ENCODE data around the gene MYOC. TPM values are rescaled to one million over a fixed set of nuclear protein-coding genes. Genes with fewer than 3 reads are reported as not detected.
"Not testable (repeated sequence)": the region's sequence is repeated elsewhere in the genome, so short reads cannot be mapped to it uniquely, and the experiment has no call there.

MYOC gene
- total RNA-seq, result 21.0 TPM
- long read RNA-seq, transcript MYOC-201 (3 exons, 2,095 nt), result major isoform, 29 of 30 reads
- long read RNA-seq, partial matches to known transcripts, result 1 of 30 reads
- long read RNA-seq, other reads (novel, unspliced or antisense), result 0 of 30 reads

DNA sequence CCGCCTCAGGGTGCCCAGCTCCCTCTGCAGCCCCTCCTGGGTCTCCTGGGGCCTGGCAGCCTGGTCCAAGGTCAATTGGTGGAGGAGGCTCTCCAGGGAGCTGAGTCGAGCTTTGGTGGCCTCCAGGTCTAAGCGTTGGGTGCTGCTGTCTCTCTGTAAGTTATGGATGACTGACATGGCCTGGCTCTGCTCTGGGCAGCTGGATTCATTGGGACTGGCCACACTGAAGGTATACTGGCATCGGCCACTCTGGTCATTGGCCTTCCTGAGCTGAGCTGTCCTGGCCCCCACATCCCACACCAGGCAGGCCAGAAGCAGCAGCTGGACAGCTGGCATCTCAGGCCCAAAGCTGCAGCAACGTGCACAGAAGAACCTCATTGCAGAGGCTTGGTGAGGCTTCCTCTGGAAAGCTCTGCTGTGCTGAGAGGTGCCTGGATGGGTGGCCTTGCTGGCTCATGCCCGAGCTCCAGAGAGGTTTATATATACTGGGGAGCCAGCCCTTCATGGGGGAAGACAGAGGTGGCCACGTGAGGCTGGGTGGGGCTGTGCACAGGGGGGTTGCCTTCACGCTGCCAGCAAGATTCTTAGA is at the start of gene MYOC:
Gene MYOC (minus strand): TSS at position 455 of the 589 bp plus-strand sequence. CDS start 77 bp downstream, at position 378.
- intact Hi-C loops (cut with DNase I), result no loop called here

DNA sequence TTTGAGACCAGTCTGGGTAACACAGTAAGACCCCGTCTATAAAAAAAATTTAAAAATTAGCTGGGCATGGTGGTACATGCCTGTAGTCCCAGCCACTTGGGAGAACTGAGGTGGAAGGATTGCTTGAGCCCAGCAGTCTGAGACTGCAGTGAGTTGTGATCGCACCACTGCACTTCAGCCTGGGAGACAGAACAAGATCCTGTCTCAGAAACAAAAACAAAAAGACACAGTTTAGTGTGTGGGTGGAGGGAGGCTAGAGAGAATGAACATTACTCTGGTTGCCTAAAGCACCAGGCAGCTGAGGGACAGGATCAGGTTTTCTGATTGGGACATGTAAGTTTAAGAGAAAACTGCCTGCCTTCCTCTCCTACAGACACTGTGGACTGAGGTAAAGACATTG is 47.0 kb upstream of the MYOC start:
- intact Hi-C loops (cut with DNase I), result no loop called here
- DNase-seq (ENCODE audit: low spot score), result no peak

More for the DNA sequence above, at the start of gene MYOC:
- DNase-seq (ENCODE audit: low spot score), result no peak

DNA sequence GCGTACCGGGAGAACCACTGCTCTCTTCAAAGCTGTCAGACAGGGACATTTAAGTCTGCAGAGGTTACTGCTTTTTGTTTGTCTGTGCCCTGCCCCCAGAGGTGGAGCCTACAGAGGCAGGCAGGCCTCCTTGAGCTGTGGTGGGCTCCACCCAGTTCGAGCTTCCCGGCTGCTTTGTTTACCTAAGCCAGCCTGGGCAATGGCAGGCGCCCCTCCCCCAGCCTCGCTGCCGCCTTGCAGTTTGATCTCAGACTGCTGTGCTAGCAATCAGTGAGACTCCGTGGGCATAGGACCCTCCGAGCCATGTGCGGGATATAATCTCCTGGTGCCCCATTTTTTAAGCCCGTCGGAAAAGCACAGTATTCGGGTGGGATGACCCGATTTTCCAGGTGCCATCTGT is 43.3 kb upstream of the MYOC start:
- intact Hi-C loops (cut with DNase I); DNase-seq (ENCODE audit: low spot score): not testable (repeated sequence)

DNA sequence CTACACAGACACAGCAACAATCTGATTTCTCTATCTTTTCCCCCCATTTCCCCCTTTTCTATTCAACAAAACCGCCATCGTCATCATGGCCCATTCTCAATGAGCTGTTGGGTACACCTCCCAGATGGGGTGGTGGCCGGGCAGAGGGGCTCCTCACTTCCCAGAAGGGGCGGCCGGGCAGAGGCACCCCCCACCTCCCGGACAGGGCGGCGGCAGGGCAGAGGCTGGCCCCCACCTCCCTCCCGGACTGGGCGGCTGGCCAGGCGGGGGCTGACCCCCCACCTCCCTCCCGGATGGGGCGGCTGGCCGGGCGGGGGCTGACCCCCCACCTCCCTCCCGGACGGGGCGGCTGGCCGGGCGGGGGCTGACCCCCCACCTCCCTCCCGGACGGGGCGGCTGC is 41.1 kb upstream of the MYOC start:
- intact Hi-C loops (cut with DNase I); DNase-seq (ENCODE audit: low spot score): not testable (repeated sequence)

DNA sequence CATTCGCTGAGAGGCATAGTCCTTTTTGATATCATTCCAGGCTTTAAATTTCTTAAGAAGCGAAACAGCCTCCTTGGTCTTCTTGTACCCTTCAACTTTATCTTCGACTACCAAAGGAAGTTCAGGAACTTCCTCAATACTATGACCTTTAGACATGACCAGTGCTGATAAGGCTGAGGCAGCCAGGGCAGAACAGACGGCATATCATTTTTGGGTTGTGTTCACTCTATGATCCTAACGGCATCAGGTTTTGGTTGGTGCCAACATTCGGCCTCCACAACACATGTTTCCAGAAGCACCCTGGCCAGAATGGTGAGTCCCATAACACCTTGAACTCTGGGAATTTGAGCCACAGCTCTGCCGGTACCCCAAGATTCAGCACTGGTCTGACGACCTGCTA is 31.4 kb upstream of the MYOC start:
- intact Hi-C loops (cut with DNase I), result no loop called here
- no peak for DNase-seq (ENCODE audit: low spot score)

DNA sequence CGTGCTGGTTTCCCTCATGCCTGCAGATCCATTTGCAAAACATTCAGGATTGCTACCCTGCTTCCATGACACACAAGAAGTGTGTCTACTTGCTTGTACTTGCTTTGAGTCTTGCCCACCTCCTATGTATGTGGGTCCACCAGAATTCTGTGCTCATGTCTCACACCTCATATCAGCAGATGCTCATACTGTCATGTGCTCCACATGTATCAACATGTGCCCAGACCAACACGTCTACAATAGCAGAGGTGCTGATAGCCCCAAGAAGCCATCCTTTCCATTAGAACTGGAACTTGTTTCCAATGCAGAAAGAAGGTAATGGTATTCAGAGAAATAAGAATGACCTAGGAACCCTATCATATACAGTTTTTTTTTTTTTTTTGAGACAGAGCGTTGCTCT is 27.9 kb upstream of the MYOC start:
- intact Hi-C loops (cut with DNase I), result no loop called here
- no peak for DNase-seq (ENCODE audit: low spot score)

DNA sequence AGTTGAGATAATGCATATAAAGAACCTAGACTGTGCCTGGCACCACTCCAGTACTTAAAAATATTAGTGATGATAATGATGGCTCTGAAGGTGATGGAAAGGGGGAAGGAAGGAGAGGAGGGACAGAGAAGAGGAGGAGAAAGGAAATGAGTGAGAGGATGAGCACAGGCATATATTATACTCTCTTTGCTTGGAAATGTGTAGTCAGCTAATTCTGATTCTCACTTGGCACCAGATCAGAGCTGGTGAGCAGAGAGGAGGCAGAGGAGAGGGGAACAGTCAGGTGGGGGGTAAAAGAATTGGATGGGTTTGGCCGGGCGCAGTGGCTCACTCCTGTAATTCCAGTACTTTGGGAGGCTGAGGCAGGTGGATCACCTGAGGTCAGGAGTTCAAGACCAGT is 24.3 kb upstream of the MYOC start:
- no peak for DNase-seq (ENCODE audit: low spot score)
- intact Hi-C loops (cut with DNase I), result no loop called here

DNA sequence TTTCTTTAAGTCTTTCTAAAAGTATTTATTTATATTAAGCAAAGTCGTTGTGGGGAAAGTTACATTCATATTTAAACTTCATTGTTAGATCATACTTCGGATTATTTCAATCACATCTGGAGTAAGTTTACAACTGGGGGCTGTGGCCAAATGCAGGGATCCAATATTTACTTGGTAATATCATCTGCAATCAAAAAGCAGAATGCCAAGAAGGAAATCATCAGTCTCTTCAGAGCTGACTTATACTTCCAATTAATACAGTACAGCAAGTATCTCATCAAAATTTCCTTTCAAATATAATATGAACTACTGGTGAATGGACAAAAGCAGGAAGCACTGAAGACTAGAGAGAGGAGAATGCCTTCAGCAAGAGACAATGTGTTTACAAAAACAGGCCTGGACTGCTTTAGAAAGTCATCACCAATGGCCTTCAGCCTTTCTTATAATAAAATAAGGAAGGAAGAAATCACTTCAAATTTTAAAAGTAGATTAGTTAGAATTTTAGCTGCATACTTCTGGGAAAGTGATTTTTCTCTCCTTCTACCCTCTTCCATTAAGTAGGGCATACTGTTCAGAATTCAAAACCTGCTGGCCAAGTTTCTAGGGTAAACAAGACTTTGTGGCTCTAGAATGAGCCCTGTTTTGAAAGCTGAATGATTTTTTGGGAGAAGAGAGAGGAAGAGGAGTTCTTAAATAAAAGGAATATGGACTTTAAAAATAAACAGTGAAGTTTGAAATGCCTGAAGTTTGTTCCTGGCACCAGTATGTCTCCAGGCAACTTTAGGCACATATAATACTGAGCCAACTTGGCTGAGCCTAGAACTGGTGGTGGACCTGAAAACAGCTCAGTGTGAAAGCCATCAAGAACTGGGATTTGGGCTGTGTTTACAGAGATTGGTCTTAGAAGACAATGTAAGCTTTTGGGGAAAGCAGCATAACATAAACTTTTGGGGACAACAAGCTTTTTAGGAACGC is 22.2 kb upstream of the MYOC start:
- no peak for DNase-seq (ENCODE audit: low spot score)
- intact Hi-C loops (cut with DNase I), result no loop called here

DNA sequence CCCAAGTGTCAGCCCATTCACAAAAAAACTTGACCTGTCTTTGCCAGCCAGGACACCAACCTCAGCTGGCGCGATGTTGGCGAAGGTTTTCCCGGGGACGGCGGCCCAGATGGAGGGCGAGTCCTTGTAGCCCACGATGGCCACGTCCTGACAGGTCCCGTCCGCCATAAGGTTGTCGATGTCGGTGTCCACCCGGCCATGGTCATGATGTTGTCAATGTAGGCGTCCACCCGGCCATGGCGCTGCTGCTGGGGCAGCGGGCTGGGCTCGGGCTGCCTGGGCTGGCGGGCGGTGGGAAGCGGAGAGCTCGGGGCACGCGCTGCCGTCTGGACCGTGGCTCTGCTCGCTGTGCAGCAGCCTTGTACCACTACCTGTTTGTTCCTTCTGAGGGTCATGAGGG is 18.3 kb upstream of the MYOC start:
- DNase-seq (ENCODE audit: low spot score), result no peak

DNA sequence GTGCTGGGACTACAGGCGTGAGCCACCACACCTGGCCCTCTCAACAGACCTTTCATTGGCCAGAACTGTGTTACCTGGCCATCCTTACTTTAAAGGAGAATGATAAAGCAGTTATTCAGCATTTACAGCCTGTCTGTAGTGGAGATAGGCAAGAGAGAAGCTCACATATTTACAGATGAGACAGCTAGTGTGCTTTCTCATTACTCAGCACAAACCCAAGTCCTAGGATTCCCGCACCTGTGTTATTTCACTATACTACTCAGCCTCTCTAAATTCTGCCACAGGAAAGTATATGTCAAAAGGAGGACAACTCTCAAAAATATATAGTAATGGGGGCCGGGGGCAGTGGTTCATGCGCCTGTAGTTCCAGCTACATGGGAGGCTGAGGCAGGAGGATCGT is 15.9 kb upstream of the MYOC start:
- DNase-seq (ENCODE audit: low spot score), result no peak
- intact Hi-C loops (cut with DNase I), result no loop called here

More for the DNA sequence above, 18.3 kb upstream of the MYOC start:
- intact Hi-C loops (cut with DNase I), result no loop called here

DNA sequence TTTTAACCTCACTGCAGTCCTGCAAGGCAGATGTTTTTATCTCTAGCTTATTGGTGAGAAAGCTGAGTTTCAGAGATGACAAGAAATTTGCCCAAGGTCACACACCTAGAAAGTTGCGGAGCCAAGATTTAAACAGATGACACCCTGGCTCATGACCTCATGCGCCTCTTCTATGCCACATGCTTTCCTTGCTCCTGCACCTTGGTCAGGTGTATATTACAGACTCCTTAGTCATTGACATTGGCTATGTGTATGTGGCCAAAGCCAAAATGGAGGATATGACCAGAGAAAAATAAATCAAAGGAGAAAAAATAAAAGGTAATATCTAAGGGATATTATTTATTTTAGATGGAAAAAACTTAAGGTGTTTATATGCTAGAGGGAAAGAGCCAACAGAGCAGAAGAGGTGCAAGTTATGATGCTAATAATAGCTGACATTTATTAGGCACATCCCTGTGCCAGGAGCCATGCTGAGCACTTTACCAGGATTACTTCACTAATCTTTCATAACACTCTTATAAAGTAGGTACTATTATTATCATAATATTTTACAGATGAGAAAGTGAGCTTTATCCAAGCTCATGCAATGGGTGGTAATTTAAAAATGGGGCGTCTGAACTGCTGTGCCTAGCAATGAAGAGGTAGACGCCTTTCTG is 13.8 kb upstream of the MYOC start:
- no peak for DNase-seq (ENCODE audit: low spot score)
- intact Hi-C loops (cut with DNase I), result no loop called here

DNA sequence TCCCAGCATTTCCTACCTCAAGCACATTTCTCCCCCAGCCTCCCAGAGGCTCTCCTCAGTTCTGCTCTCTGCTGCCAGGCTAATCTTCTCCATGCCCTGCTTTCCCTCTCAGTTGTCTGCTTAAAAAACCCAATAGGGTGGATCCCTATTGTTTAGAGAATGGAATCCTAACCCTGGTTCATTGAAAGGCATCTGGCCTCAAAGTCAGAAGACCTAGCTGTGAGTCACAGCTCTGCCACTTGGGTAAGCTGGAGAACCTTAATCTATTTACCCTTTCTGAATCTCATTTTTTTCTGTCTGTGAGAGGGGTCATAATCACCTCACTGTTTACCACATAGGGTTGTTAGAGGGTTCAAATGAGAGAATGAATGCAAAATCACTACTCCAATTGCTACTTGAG is 12.5 kb upstream of the MYOC start:
- no peak for DNase-seq (ENCODE audit: low spot score)
- intact Hi-C loops (cut with DNase I), result no loop called here

DNA sequence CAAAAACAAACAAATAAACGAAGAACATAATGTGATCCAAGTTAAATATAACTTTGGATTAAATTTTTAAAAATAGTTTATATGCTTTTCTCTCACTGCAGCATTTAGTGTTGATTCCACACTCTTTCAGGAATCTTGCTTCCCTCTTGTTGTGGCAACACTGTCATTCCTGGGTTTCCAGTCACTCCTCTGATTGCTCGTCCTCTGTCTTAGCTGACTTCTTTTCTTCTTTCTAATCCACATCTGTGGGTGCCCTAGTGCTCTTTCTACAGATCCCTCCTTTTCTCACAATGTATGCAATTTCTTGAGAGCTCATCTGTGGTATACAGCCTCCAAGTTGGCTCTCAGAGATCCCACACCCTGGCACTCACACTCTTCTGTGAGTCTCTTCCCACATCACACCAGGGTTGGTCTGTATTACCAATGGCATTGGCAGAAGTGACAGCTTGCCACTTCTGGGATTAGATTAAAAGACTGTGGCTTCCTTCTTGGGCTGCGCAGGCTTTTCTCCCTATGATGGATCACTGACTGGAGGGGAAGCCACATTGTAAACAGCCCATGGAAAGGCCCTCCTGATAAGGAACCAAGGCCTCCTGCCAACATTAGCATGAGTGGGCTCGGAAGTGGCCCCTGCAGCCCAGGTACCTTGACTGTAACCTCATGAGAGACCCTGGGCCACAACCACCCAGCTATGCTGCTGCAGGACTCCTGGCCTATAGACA is 11.5 kb upstream of the MYOC start:
- DNase-seq (ENCODE audit: low spot score), result no peak
- intact Hi-C loops (cut with DNase I), result no loop called here

DNA sequence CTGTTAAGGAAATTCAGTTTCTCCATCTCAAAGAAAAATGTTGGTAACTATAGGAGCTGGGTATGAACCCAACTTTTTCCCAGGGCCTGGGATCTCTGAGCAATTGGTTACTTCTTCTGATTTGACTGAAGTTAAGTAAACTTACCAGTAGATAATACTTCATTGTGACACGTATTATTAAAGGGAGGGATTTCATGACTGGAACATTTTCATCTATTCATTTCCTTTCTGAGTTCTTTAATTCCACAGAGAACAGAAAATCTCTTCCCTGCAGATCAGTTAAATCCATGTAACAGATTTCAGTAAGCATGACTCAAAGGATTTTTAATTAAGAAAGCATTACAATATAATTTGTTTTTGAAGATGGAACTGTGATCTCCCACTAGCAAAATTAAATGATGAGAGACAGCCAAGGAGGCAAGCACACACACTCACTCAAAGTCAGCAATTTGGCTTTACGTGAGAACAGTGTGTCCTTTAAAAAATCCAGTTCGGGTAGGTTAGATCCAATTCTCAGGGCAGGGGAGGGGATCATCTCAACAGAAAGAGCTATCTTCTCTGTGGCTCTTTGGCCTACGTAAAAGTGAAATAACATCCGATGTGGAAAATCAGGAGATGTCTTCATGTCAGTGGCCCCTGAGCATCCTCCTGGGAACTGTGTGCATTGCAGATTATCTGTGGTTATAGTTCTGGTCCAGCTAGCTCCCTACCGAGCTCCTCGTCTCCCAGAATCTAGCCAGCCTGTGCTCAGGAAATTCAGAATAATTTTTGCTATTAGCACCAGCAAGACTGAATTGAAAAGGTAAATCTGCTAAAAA is 10.8 kb upstream of the MYOC start:
- intact Hi-C loops (cut with DNase I), result no loop called here
- no peak for DNase-seq (ENCODE audit: low spot score)

DNA sequence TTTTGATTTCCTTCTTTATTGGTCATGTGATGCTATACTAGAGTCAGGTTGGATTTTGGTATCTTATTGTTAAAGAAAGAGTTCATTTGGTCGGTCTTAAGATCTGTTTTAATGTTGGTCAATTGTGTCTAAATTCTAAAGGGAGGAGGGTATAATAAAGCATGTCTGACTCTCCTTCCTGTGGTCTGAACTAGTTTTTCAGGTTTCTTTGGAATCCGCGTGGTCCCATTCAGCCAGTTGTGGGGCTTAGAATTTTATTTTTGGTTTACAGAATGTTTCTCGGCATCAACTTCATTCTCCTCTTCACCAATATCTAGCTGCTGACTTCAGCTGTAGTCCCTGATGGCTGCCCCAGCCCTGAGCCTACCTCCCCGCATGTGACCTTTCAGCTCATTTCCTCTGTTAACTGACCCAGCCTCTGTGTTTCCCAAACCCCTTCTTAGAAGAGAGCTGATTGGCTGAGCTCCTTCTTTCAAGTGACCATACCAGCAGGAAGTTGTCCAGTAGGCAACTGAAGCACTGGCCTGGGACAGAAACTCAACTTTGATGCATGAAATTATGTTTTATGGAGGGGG is 8.7 kb upstream of the MYOC start:
- intact Hi-C loops (cut with DNase I), result no loop called here
- no peak for DNase-seq (ENCODE audit: low spot score)

DNA sequence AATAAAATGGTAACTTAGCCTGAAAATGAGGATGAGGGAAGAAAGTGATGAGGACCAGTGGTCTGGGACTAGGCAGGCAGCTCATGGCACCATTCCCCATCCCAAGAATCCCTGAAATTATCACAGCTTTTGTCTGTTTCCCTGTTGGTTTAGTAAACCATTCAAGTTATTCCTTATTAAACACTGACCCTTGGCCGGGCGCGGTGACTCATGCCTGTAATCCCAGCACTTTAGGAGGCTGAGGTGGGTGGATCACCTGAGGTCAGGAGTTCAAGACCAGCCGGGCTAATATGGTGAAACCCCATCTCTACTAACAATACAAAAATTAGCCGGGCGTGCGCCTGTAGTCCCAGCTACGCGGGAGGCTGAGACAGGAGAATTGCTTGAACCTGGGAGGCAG is 3.7 kb upstream of the MYOC start:
- DNase-seq (ENCODE audit: low spot score); intact Hi-C loops (cut with DNase I): not testable (repeated sequence)

DNA sequence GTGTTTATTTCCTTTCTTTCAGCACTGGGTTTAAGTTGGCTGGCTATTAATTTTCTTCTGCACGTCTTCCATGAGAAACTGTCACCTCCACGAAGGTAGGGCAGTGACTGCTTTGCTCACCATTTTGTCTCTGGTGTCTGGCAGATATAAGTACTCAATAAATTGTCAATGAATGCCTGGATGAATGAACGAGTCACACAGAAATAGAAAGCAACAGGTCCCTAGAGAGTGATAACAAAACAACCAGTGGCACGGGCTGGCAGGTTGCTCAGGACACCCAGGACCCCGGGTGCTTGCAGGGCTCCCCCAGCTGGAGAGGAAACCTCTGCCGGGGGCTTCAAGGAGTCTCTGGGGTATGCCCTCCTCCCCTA is 3.2 kb upstream of the MYOC start:
- DNase-seq (ENCODE audit: low spot score), result no peak

DNA sequence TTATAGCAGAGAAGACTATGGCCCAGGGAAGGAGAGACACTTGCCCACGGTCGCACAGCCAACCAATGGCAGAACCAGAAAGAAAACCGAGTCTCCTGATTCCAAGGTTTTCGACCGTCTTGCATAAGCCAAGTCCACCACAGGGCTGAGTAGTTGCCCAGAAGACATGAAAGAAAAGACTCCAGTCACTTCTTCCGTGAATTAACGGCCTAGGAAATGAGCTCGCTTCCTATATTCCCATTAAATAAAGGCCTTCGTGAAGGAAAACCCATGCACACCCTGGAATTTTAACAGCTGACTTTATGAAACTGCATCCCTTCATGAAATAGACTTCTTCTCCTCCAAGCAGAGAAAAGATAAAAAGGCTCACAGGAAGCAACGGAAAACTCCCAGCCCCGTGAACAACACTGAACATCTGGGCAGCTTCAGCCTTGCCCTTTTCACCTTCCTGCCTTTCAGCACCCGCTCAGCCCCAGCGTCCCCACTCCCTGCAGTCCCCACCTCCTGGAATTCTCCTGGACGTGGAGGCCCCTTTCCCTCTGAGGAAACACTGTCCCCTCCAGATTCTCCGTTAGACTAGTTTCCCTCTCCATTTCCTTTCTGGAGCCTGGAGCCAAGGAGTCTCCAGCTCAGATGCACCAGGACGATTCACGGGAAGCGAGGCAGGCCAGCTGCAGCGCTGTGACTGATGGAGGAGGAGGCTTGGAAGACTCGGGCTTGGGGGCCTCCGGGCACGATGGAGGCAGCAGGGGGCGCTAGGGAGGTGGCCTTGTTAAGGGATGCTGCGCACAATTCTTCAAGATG is 2.7 kb upstream of the MYOC start:
- DNase-seq (ENCODE audit: low spot score), result peak; percentile 89
- intact Hi-C loops (cut with DNase I), result loop anchor here (2.0 kb wide), 1 partner anchor 88 kb away; the partner anchor contains the start of gene VAMP4

More for the DNA sequence above, 3.2 kb upstream of the MYOC start:
- intact Hi-C loops (cut with DNase I), result loop anchor here (2.0 kb wide), 1 partner anchor 87 kb away; the partner anchor contains the start of gene VAMP4
